Measurements from ENCODE around the gene TBCD.
"Not testable (repeated sequence)": the region's sequence is repeated elsewhere in the genome, so short reads cannot be mapped to it uniquely, and the experiment has no call there.

Gene TBCD

DNA sequence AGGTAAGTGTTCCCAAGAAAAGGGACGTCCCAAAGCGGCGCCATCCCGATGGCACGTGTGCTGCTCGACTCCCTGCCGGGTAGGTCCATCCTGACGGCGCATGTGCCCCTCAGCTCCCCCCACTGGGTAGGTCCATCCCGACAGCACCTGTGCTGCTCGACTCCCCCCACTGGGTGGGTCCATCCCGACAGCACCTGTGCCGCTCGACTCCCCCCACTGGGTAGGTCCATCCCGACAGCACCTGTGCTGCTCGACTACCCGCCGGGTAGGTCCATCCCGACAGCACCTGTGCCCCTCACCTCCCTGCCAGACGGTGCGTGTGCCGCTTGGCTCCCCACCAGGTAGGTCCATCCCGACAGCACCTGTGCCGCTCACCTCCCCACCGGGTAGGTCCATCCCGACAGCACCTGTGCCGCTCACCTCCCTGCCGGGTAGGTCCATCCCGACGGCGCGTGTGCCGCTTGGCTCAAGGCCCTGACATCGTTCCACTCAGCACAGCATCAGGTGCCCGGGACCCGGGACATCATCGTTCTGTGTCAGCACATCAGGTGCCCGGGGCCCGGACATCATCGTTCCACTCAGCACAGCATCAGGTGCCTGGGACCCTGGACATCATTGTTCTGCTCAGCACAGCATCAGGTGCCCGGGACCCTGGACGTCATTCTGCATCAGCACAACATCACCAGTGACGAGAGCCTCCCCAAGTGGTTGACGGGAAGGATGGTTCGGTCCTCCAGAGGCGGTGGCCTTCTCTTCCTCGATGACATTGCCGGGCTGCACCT lies 22.2 kb upstream of the TBCD start:
- DNase-seq (ENCODE audit: low read depth), result no peak

GRCh38 chr17:82732118-82732743 lies 19.6 kb upstream of the TBCD start:
- no peak for DNase-seq (ENCODE audit: low read depth)

- peak; percentile 66 for DNase-seq (ENCODE audit: low read depth)
Observed at GRCh38 chr17:82734987-82735866, 16.6 kb upstream of the TBCD start, which contains the start of gene FN3K. FN3K (plus strand) TSS chr17:82735615; CDS start chr17:82735637, 22 bp downstream.

DNA sequence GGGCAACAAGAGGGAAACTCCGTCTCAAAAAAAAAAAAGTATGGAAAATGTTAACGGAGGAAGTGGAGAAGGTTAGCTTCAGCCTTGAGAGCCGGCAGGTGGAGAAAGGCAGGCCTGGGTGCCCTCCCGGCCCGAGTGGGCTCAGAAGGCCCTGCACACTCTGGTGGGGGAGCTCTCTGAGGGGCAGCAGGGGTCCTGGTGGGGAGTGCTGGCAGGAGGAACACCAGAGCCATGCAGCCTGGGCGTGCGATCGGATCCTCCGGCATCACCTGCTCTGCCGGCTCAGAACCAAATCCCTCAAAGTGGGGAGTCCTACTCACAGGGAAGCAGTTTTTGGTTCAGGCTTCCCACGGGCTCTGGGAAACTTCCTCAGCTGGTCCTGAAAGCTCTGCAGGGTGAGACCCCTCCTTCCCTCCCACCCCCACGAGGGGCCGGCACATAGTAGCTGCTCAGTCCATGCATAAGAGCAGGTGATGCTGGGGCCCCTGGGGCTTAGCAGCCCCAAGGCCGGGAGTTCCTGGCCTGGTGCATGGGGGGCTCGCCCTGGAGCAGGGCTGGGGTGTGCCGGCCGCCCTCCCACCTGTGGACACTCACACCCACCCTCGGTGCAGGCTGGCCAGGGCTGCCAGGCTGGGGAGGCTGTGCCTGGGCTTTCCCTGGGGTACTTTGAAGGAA lies 15.2 kb upstream of the TBCD start:
- DNase-seq (ENCODE audit: low read depth), result no peak

DNA sequence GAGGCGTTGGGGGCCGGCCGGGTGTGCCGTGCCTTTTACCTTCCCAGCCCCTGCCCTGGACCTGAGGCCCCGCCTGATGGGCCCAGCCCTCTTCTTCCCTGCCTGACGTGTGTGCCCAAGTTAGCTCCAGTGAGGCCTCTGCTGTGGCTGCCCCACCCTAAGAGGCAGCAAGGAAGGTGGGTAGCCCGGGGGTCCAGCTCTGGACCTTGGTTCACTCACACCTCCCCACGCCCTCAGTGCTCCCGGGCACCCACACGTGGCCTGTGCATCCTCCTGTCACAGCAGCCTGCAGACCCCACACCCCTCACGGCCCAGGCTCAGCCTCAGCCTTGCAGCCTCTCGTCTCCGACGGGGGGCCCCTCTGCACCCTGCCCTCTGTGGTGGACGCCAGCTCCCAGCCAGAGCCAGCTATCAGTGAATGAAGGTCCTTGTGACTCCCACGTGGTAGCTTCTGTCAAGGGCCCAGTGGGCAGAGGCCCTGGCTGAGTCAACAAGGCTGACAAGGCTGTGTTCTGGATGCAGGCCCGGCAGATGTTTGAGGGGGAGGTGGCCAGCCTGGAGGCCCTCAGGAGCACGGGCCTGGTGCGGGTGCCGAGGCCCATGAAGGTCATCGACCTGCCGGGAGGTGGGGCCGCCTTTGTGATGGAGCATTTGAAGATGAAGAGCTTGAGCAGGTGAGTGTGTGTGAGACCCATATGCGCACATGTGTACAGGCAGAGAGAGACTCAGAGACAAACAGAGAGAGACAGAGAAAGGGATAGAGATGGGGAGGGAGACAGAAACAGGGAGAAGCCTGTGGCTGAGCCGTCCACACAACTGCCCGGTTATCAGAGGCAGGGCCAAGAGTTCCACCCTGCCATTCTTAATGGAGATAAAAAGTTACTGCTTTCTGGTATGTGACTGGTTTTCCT lies 13.6 kb upstream of the TBCD start:
- no peak for DNase-seq (ENCODE audit: low read depth)

DNA sequence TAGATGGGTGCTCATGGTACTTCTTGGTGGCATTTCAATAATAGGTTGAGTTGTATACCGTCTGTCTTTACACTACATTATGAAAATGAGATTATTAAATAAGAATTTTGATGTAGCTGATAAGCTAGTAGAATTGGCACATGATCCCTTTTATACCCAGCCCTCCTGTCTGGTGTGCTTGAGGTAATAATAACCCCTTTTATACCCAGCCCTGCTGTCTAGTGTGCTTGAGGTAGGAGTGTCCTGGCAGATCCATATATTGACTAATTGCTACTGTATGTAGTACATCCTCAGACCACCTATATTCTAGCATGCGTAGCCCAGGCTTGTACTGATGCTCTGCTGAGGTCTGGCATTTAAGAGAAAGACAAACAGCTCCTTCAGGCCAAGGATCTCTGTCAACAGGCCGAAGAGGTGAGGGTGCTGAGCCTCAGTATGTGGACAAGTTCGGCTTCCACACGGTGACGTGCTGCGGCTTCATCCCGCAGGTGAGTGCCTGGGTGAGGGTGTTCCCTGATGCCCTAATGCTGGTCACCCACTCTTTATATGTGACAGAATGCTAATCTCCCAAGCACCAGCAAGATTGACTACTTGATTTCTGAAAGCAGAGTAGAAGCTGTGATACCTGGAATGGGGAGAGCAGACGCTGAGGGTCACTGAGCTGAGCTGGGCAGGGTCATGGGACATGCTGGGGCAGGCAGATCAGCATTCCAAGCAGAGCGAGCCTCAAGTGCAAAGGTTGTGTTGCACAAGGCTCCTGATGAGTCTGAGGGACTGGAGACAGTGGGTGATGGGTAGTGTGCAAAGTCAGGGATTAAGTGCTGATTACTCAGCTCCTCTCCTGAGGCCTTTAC lies 10.7 kb upstream of the TBCD start:
- peak; percentile 36 for DNase-seq (ENCODE audit: low read depth)

DNA sequence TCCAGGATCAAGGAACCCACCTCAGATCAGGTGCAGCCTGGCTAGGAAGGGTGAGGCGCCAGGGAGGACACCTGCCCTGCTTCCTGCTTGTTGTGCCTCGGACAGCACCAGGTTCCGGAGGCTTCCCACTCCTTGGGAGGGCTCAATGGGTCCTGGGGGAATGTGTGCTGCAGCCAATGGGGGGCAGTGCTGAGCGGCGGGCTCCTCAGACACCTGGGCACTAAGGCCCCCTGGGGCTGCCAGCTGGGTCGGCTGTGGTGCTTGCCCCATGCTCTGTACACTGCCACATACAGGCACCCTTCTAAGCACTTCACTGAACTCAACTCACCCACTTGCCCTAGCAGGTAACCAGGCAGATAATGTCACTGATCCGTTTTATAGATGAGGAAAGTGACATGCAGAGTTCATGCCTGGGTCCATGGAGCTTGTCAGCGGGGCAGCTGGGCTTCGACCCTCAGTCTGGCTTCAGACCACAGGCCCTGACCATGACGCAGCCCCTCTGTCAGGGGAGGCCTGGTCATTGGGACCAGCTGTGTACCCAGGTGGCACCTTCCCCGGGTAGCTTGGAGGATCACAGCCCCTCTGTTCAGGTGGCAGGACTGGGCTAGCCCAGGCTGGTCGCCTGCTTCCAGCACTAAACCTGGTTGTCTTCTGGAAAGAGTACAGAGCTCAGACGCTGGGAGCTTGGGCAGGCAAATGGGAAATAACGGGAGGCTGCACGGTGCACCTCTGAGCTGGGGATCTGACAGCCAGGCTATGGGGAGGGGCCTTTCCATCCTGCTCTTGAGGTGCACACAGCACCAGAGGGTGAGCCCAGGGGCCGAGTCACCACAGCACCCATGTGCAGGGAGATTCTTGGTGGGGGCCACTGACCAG lies 8.3 kb upstream of the TBCD start:
- DNase-seq (ENCODE audit: low read depth), result no peak

- not testable (repeated sequence) for DNase-seq (ENCODE audit: low read depth)
Observed at GRCh38 chr17:82744736-82745135, 7.1 kb upstream of the TBCD start.

- no peak for DNase-seq (ENCODE audit: low read depth)
Observed at GRCh38 chr17:82745524-82745923, 6.3 kb upstream of the TBCD start.

- DNase-seq (ENCODE audit: low read depth), result no peak
Observed at GRCh38 chr17:82748756-82749155, 3.1 kb upstream of the TBCD start.

GRCh38 chr17:82750241-82750908 lies 1.5 kb upstream of the TBCD start:
- no peak for DNase-seq (ENCODE audit: low read depth)

DNA sequence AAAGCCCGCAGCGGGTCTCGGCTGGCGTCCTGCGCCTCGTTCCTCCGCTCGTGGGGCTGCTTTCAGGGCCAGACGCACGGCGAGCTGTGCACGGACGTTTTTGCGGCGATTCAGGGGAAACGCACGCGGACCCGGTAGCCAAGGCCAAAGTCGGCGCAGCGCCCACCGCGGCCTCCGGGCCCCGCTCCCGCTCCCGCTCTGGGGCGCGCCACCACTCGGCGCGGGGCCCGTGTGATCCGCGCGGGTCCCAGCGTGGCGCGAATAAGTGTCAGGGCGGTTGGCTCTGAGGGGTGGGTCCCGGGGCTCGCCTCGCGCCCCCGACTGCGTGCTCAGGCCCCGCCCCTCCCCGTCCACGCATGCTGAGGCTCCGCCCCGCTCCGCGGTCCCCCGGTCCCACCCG lies 694 bp upstream of the TBCD start:
- peak; percentile 18 for DNase-seq (ENCODE audit: low read depth)

DNA sequence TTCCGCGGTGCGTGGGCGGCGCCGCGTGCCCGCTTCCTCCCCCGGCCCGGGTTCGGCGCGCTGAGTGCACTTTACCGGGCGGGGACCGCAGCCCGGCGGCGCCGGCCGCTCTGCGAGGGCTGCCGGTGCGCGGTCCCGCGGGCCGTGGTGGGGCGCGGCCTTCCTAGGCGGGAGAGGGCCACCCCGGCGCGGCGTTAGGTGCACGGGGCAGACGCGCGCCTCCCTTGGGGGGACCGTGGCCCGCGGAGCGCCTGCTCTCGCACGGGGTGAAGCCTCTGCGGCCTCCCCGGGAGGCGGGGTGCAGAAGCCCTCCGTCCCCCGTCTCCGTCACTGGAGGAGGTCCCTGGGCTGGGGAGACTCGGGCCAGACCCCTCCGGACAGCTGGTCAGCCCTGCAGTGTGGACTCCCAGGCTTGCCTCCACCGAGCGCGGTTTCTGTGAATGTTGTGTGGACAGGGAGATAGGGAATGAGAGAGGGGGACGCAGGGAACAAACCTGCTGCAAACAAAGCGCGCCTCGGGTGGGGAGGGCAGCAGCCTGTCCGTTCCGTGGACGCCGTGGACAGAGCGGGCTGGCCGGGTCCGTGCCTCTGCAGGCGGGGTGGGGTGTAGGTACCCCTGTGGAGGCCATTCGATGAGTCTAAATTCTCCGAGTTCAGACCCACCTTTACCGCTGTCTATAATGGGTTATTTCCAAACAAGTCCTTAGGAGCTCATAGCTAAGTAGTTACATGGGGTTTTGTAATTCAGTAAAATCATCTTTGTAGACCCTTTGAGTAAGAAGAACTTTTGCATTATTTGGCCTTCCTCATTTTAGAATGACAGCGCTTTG lies 721 bp downstream of the TBCD start:
- peak; percentile 21 for DNase-seq (ENCODE audit: low read depth)

DNA sequence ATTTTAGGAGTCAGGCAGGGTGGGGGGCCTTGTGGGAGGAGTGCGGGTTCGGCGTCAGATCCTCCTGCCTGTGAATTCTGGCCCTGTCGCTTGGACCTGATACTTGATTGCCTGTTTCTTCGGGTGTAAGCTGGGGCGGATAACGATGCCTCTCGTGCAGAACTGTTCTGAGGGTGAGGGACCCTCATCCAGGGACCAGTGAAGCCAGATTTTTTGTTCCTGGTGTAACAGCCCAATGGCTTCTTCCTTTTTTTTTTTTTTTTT lies 1.3 kb downstream of the TBCD start:
- no peak for DNase-seq (ENCODE audit: low read depth)

DNA sequence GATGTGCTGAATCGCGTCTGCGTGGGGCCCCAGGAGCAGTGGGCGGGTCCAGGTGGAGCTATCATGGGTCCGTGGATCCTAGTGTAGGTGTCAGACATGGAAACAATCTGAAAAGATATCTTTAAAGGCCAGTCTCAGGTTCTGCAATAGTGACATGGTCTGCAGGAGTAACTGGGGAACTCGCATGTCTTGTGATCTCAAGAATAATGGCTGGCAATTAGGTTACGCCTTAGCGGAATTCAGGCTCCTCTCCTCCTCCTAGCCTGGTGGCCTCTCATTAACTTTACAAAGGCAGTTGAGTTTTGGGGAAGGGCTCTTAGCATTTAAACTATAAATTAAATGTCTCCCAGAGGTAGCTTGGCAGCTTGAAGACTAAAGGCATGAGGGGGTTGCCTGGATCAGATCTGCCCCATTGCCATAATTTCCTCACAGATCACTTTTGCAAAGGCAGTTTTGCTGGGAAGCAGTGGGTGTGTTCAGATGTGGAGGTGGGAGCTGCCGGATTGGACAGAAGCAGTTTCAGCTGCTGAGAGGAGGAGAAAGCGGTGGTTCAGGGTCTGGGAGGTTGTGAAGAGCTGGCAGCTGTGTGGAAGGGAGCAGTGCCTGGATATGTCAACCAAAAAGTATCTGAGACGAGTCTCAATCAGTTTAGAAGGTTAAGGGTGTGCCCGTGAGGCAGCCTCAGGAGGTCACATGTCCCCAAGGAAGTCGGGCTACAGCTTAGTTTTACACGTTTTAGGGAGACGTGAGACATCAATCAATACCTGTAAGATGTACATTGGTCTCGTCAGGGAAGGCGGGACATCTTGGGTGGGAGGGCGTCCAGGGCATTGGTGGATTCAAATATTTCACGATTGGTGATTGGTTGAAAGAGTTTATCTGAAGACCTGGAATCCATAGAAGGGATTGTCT lies 2.7 kb downstream of the TBCD start:
- DNase-seq (ENCODE audit: low read depth), result peak; percentile 31

DNA sequence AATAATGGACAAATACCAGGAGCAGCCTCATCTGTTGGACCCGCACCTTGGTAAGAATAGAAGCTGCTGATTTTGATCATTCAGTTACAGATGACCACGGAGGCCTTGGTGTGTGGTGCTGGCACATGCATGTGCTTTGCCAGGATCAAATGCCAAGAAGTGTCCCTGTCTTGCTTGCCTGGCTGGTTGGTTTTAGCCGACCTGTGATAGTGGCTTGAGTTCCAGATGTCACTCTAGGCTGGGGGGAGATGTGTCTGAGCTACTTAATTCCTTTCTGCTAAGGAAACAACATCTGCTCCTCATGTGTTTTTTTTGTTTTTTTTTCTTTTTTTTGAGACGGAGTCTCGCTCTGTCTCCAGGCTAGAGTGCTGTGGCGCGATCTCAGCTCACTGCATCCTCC lies 4.3 kb downstream of the TBCD start:
- DNase-seq (ENCODE audit: low read depth), result no peak

- DNase-seq (ENCODE audit: low read depth), result no peak
Observed at GRCh38 chr17:82765371-82765770, 13.5 kb downstream of the TBCD start.

Data from iris pigment epithelial cell (primary cell).